GM20000 (cell line): ENCODE data around the gene ZNF841.
"Not testable (repeated sequence)": the region's sequence is repeated elsewhere in the genome, so short reads cannot be mapped to it uniquely, and the experiment has no call there.

Experiments used
- DNase-seq: peaks from one replicate; pipeline ENCODE4 v3.0.0; 2012; ENCODE audit warnings: low spot score
- CTCF ChIP-seq: IDR thresholded peaks from 2 replicates; pipeline ENCODE4 v1.5.1; 2012; ENCODE audit warnings: mild to moderate bottlenecking, control low read depth; ENCODE audit errors: extremely low read depth, missing control alignments

Gene ZNF841

GRCh38 chr19:52101866-52102562 lies 6.4 kb upstream of the ZNF841 start:
- TF ChIP-seq CTCF = no peak
- DNase-seq = no peak

- TF ChIP-seq CTCF = no peak
- no peak for DNase-seq
These were observed 4.1 kb upstream of the ZNF841 start for GRCh38 chr19:52099497-52100138.

GRCh38 chr19:52096416-52096815 lies 851 bp upstream of the ZNF841 start:
- DNase-seq = not testable (repeated sequence)

GRCh38 chr19:52094526-52095130 lies 937 bp downstream of the ZNF841 start:
- TF ChIP-seq CTCF = no peak
- DNase-seq = no peak

- DNase-seq = no peak
- TF ChIP-seq CTCF = no peak
These were observed 9.1 kb downstream of the ZNF841 start for GRCh38 chr19:52086481-52086880.

GRCh38 chr19:52070496-52070895 lies 25.1 kb downstream of the ZNF841 start:
- no peak for DNase-seq
- no peak for TF ChIP-seq CTCF

GRCh38 chr19:52069653-52070052 lies 25.9 kb downstream of the ZNF841 start:
- no peak for DNase-seq
- no peak for TF ChIP-seq CTCF

- no peak for TF ChIP-seq CTCF
- no peak for DNase-seq
These were observed 29.2 kb downstream of the ZNF841 start for GRCh38 chr19:52066258-52066863.
